ENCODE results near the gene MEOX2. TPM values are rescaled to one million over a fixed set of nuclear protein-coding genes. Genes with fewer than 3 reads are reported as not detected.

The MEOX2 gene
- total RNA-seq, 1 experiment from 2014 or later: not detected

DNA sequence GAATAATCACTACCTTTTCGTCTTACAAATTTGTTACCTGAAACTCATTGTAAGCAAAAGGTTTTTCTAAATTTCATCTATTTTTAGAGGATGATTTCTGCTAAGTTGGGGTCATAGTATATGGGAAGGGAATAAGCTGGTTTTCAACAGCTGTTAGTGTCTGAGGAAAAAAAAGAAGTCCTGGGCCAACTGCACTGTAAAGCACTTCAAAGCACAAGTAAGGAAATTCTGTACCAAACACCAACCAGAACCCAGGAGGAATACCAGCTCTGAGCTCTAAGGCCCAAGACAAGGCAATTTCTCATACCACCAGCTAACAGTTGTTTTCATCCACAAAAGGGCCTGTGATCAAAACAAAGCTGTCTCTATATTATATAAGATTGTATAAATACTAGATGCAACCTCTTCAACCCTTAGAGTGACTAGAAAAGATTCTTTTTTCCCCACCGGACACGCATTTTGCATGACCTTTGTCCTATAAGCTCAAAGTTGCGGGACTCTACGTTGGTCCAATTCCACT is 6.1 kb upstream of the MEOX2 start:
- Mint-ChIP-seq H3K36me3 (ENCODE audit: insufficient read depth in 1 of 3, low read depth in 3 of 3) (no peaks in the 10 kb centered on the region), H3K4me3 (no peak overlapping the region), H3K9me3 (no peaks in the 10 kb centered on the region), H3K27ac (no peak overlapping the region), H3K27me3 (ENCODE audit: low read depth) (peaks cover 19% of the 10 kb centered on the region), H3K4me1 (peaks cover 17 to 19% of the 10 kb centered on the region in 2 experiments)
- Histone ChIP-seq H2BK20ac (ENCODE audit: low read depth, low read length, poor library complexity, severe bottlenecking) (no peak overlapping the region), H2AK5ac (ENCODE audit: insufficient read length, low read length) (no peak overlapping the region), H3K4ac (ENCODE audit: low read depth, low read length) (no peak overlapping the region), H3K56ac (ENCODE audit: insufficient read length, low read depth, low read length) (no peak overlapping the region), H4K5ac (ENCODE audit: insufficient read length, low read depth, low read length) (no peak overlapping the region), H3K79me2 (ENCODE audit: insufficient read depth, low read length) (no peaks in the 10 kb centered on the region), H4K8ac (replicated peaks; ENCODE audit: insufficient read length, low read depth, low read length) (no peak overlapping the region), H3K27me3 (ENCODE audit: insufficient read depth, low read length) (peaks cover 7% of the 10 kb centered on the region), H3K27ac (ENCODE audit: insufficient read length, low read depth, low read length) (no peak overlapping the region), H3K4me2 (ENCODE audit: insufficient read depth, insufficient read length, low read length) (no peak overlapping the region), H3K4me1 (ENCODE audit: insufficient read depth, low read length) (peaks cover 4% of the 10 kb centered on the region; the same call in 1 of the 2 replicates), H3K14ac (ENCODE audit: insufficient read depth, low read length) (no peak overlapping the region), H3K23ac (ENCODE audit: insufficient read length, low read depth, low read length) (no peak overlapping the region), H4K91ac (ENCODE audit: insufficient read length, low read depth, low read length) (no peak overlapping the region), H2BK120ac (ENCODE audit: low read depth, low read length, poor library complexity, severe bottlenecking) (no peak overlapping the region), H2AFZ (ENCODE audit: low read length) (no peak overlapping the region), H2BK5ac (ENCODE audit: insufficient read length, low read length) (no peak overlapping the region), H3T11ph (ENCODE audit: low read length) (no peak overlapping the region), H4K20me1 (ENCODE audit: control insufficient read depth, insufficient read depth, insufficient read length) (no peaks in the 10 kb centered on the region), H2BK12ac (ENCODE audit: insufficient read length, low read depth, low read length) (no peak overlapping the region), H3K23me2 (ENCODE audit: insufficient read length, low read depth, low read length, poor library complexity, severe bottlenecking) (peaks cover 8% of the 10 kb centered on the region), H3K9me3 (ENCODE audit: control insufficient read depth, low read depth, low read length) (no peaks in the 10 kb centered on the region), H3K9ac (ENCODE audit: extremely low read depth, insufficient read length, low read length) (no peak overlapping the region), H3K18ac (ENCODE audit: insufficient read length, low read depth, low read length) (no peak overlapping the region), H2BK15ac (ENCODE audit: low read depth, low read length) (no peak overlapping the region), H3K79me1 (ENCODE audit: insufficient read depth, low read depth, low read length, poor library complexity, severe bottlenecking) (no peaks in the 10 kb centered on the region)
- WGBS (ENCODE audit: extremely low coverage, insufficient read length, low lambda C conversion rate): no CpG with 5 or more reads among the region's 5 CpGs
- DNase-seq: no peak
- TF ChIP-seq, protein P1, sequence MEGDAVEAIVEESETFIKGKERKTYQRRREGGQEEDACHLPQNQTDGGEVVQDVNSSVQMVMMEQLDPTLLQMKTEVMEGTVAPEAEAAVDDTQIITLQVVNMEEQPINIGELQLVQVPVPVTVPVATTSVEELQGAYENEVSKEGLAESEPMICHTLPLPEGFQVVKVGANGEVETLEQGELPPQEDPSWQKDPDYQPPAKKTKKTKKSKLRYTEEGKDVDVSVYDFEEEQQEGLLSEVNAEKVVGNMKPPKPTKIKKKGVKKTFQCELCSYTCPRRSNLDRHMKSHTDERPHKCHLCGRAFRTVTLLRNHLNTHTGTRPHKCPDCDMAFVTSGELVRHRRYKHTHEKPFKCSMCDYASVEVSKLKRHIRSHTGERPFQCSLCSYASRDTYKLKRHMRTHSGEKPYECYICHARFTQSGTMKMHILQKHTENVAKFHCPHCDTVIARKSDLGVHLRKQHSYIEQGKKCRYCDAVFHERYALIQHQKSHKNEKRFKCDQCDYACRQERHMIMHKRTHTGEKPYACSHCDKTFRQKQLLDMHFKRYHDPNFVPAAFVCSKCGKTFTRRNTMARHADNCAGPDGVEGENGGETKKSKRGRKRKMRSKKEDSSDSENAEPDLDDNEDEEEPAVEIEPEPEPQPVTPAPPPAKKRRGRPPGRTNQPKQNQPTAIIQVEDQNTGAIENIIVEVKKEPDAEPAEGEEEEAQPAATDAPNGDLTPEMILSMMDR (conservative IDR thresholded peaks at IDR 0.05): no peak
